Measurements from ENCODE around the gene MYH6. TPM values are rescaled to one million over a fixed set of nuclear protein-coding genes. Genes with fewer than 3 reads are reported as not detected.

Gene MYH6
- total RNA-seq, 4 donors from 2014 or later: 0.16 to 1.5 TPM; not detected in 2

GRCh38 chr14:23358553-23359166 is 49.4 kb downstream of the MYH6 start:
- no peaks in the 10 kb centered on the region for H3K9me3 ChIP-seq
- peaks cover 0 to 6% (median 2%) of the 10 kb centered on the region in 4 donors for H3K4me1 ChIP-seq
- TF ChIP-seq EP300 (IDR thresholded peaks at IDR 0.05; ENCODE audit: low read depth) (no peak), POLR2AphosphoS5 (IDR thresholded peaks at IDR 0.05) (no peak), POLR2A (IDR thresholded peaks at IDR 0.05) (no peak)
- TF ChIP-seq, protein P1, sequence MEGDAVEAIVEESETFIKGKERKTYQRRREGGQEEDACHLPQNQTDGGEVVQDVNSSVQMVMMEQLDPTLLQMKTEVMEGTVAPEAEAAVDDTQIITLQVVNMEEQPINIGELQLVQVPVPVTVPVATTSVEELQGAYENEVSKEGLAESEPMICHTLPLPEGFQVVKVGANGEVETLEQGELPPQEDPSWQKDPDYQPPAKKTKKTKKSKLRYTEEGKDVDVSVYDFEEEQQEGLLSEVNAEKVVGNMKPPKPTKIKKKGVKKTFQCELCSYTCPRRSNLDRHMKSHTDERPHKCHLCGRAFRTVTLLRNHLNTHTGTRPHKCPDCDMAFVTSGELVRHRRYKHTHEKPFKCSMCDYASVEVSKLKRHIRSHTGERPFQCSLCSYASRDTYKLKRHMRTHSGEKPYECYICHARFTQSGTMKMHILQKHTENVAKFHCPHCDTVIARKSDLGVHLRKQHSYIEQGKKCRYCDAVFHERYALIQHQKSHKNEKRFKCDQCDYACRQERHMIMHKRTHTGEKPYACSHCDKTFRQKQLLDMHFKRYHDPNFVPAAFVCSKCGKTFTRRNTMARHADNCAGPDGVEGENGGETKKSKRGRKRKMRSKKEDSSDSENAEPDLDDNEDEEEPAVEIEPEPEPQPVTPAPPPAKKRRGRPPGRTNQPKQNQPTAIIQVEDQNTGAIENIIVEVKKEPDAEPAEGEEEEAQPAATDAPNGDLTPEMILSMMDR (IDR thresholded peaks at IDR 0.05): no peak
- DNase-seq: no peak
- H3K36me3 ChIP-seq: no peaks in the 10 kb centered on the region
- no peak overlapping the region for H3K4me3 ChIP-seq
- WGBS, 2 donors (ENCODE audit: low coverage in 1 of 2): 84 to 88% methylated on average over 4 to 12 of the region's 12 CpGs
- intact Hi-C loops (cut with DNase I; ENCODE audit: low total_unique reads): no loop called here
- no peak overlapping the region for H3K27ac ChIP-seq
- in situ Hi-C loops (cut with MboI; ENCODE audit: low pct_ligation_motif_present in 1 of 4, low pct_unique_long_range_greater_than_20kb in 1 of 4, low sequenced_read_pairs in 3 of 4): no loop called here
- peaks cover 14% of the 10 kb centered on the region for H3K27me3 ChIP-seq

GRCh38 chr14:23358042-23358441 is 50.0 kb downstream of the MYH6 start:
- TF ChIP-seq, protein P1 (IDR thresholded peaks at IDR 0.05): no peak
- TF ChIP-seq POLR2AphosphoS5 (IDR thresholded peaks at IDR 0.05) (no peak), POLR2A (IDR thresholded peaks at IDR 0.05) (no peak)
- H3K27ac ChIP-seq: no peak overlapping the region
- WGBS, 2 donors (ENCODE audit: low coverage in 1 of 2): 75 to 84% methylated on average over 2 to 3 of the region's 3 CpGs
- H3K36me3 ChIP-seq: no peaks in the 10 kb centered on the region
- peaks cover 0 to 4% (median 1%) of the 10 kb centered on the region in 4 donors for H3K4me1 ChIP-seq
- H3K4me3 ChIP-seq: no peak overlapping the region
- no peak for DNase-seq
- peaks cover 14% of the 10 kb centered on the region for H3K27me3 ChIP-seq
- in situ Hi-C loops (cut with MboI; ENCODE audit: low pct_ligation_motif_present in 1 of 4, low pct_unique_long_range_greater_than_20kb in 1 of 4, low sequenced_read_pairs in 3 of 4): no loop called here
- H3K9me3 ChIP-seq: no peaks in the 10 kb centered on the region
- intact Hi-C loops (cut with DNase I; ENCODE audit: low total_unique reads): no loop called here

- Histone ChIP-seq H3K36me3 (no peaks in the 10 kb centered on the region), H3K9me3 (no peaks in the 10 kb centered on the region), H3K27ac (no peak overlapping the region), H3K4me1 (peaks cover 4 to 9% (median 6%) of the 10 kb centered on the region in 4 donors), H3K4me3 (no peak overlapping the region), H3K27me3 (peaks cover 21% of the 10 kb centered on the region)
- in situ Hi-C loops (cut with MboI; ENCODE audit: low pct_ligation_motif_present in 1 of 4, low pct_unique_long_range_greater_than_20kb in 1 of 4, low sequenced_read_pairs in 3 of 4): no loop called here
- no peak for TF ChIP-seq POLR2A (IDR thresholded peaks at IDR 0.05)
- TF ChIP-seq POLR2AphosphoS5 (IDR thresholded peaks at IDR 0.05): no peak
- no peak for TF ChIP-seq EP300 (IDR thresholded peaks at IDR 0.05; ENCODE audit: low read depth)
- TF ChIP-seq, protein P1 (IDR thresholded peaks at IDR 0.05): no peak
- no peak for DNase-seq
- intact Hi-C loops (cut with DNase I; ENCODE audit: low total_unique reads): no loop called here
- WGBS, 2 donors (ENCODE audit: low coverage in 1 of 2): 83 to 100% methylated on average over 1 to 8 of the region's 8 CpGs
Measured at GRCh38 chr14:23357261-23357660, 50.8 kb downstream of the MYH6 start.

DNA sequence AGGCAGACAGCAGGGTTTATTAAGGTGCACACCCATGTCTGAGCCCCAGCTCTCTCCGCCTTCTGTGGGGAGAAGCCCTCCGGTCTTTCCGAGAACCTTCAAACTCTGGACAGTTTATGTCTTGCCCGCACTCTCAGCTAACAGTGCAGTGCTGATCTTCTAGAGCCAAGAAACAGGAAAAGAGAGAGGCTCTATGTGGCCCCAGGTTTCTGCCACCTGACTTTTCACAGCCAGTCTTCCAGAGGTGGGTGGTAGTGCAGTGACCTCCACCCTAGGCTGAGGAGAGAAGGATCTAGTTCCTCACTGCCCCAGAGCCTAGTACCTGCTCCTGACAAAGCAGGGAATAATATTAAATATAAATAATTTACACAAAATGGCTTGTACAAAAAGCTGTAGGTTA is 51.4 kb downstream of the MYH6 start:
- WGBS, 2 donors (ENCODE audit: low coverage in 1 of 2): 97% methylated on average over 4 of the region's 4 CpGs; no CpG with 5 or more reads in 1 of the 2 donors
- TF ChIP-seq, protein P1 (IDR thresholded peaks at IDR 0.05): no peak
- TF ChIP-seq POLR2A (IDR thresholded peaks at IDR 0.05) (no peak), EP300 (IDR thresholded peaks at IDR 0.05; ENCODE audit: low read depth) (no peak), POLR2AphosphoS5 (IDR thresholded peaks at IDR 0.05) (no peak)
- intact Hi-C loops (cut with DNase I; ENCODE audit: low total_unique reads) (no loop called here), in situ Hi-C loops (cut with MboI; ENCODE audit: low pct_ligation_motif_present in 1 of 4, low pct_unique_long_range_greater_than_20kb in 1 of 4, low sequenced_read_pairs in 3 of 4) (no loop called here)
- Histone ChIP-seq H3K9me3 (no peaks in the 10 kb centered on the region), H3K4me1 (peaks cover 4 to 15% (median 12%) of the 10 kb centered on the region in 4 donors), H3K4me3 (no peak overlapping the region), H3K36me3 (no peaks in the 10 kb centered on the region), H3K27me3 (peaks cover 27% of the 10 kb centered on the region), H3K27ac (no peak overlapping the region)
- DNase-seq: no peak
